Suprapubic skin (tissue), 4 donors: ENCODE results near the gene BIRC3. TPM values are rescaled to one million over a fixed set of nuclear protein-coding genes. Genes with fewer than 3 reads are reported as not detected.

Source experiments
- DNase-seq, 2 donors: peaks; one replicate each; pipeline ENCODE4 v3.0.0-alpha.2; 2019; ENCODE audit warnings: low spot score in 2 of 2
- H3K27ac ChIP-seq: fragments of 200-600 bp; sonication (generic); one replicate; pipeline ENCODE4 v1.5.1; 2019
- H3K27me3 ChIP-seq: fragments of 200-600 bp; sonication (generic); one replicate; pipeline ENCODE4 v1.5.1; 2019
- H3K36me3 ChIP-seq: fragments of 200-600 bp; sonication (generic); one replicate; pipeline ENCODE4 v1.5.1; 2019
- H3K4me1 ChIP-seq: fragments of 200-600 bp; sonication (generic); one replicate; pipeline ENCODE4 v1.5.1; 2019
- H3K4me3 ChIP-seq: fragments of 200-600 bp; sonication (generic); one replicate; pipeline ENCODE4 v1.5.1; 2019; ENCODE audit warnings: mild to moderate bottlenecking
- H3K9me3 ChIP-seq: fragments of 200-600 bp; sonication (generic); one replicate; pipeline ENCODE4 v1.5.1; 2019
- EP300 ChIP-seq: sonication (generic); formaldehyde crosslinking; IDR thresholded peaks from one replicate; pipeline ENCODE4 v1.6.1; 2017; ENCODE audit warnings: antibody characterized with exemption
- POLR2A ChIP-seq, 2 donors: fragments of 450-650 bp; IDR thresholded peaks; one replicate each; pipeline ENCODE4 v1.6.1; 2017; ENCODE audit warnings: antibody characterized with exemption in 2 of 2, mild to moderate bottlenecking in 2 of 2, moderate library complexity in 2 of 2
- POLR2AphosphoS5 ChIP-seq, 3 donors: sonication (generic); formaldehyde crosslinking; IDR thresholded peaks; one replicate each; pipeline ENCODE4 v1.6.1; 2017; ENCODE audit warnings: antibody characterized with exemption in 3 of 3
- WGBS: methylation state at CpG from one replicate; pipeline ENCODE4 v1.1.5; 2018; 5-methylcytosine and 5-hydroxymethylcytosine counted together
- total RNA-seq, 4 donors: library from RNA; depleted of rRNA; stranded (reverse); fragments of >200 nt; gene quantifications; one replicate each; pipeline ENCODE4 v1.1.0, GENCODE V29; 2016
- TF ChIP-seq, protein P1 (sequence below), 2 donors: fragments of 200-600 bp in 1 of 2; fragments of 450-650 bp in 1 of 2; sonication (generic) in 1 of 2; IDR thresholded peaks; one replicate each; pipeline ENCODE4 v1.5.1; 2016 to 2019; ENCODE audit warnings: antibody characterized with exemption in 2 of 2, mild to moderate bottlenecking in 1 of 2, moderate library complexity in 1 of 2

BIRC3 gene
- total RNA-seq, 4 donors from 2014 or later = 4.0 to 18.2 (median 10.7) TPM

DNA sequence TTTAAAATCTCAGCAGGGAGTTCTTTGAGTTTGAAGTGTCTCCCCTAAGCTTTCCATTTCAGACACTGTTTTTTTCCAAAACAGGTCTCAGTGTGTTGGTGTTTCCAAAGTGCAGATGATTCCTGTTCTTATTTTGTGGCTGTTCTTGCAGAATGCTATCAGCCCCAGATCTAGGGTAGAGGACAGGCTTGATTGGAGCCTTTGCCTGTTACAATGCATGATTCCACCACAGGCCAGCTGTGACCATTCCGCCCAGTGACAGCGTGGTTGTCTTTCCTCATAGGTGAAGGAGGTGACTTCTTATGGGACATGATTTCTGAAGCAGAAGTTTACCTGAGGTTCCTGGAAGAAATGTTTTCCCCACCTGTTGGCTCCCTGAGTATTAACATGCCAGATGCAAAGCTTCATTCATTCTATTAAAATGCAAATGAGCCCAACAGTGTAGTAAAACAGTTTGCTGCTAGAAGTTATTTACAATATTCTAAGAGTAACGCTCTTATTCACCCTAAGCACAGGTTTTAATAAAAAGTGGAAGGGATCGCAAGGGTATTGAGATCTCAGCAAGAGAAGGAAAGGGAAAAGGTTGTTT, 36.9 kb upstream of the BIRC3 start:
- H3K27ac ChIP-seq = peak overlapping the region; percentile 63
- no peaks in the 10 kb centered on the region for H3K36me3 ChIP-seq
- TF ChIP-seq EP300 (no peak), POLR2A (IDR thresholded peaks at IDR 0.05) (no peak), POLR2AphosphoS5 (IDR thresholded peaks at IDR 0.05) (no peak)
- TF ChIP-seq, protein P1, sequence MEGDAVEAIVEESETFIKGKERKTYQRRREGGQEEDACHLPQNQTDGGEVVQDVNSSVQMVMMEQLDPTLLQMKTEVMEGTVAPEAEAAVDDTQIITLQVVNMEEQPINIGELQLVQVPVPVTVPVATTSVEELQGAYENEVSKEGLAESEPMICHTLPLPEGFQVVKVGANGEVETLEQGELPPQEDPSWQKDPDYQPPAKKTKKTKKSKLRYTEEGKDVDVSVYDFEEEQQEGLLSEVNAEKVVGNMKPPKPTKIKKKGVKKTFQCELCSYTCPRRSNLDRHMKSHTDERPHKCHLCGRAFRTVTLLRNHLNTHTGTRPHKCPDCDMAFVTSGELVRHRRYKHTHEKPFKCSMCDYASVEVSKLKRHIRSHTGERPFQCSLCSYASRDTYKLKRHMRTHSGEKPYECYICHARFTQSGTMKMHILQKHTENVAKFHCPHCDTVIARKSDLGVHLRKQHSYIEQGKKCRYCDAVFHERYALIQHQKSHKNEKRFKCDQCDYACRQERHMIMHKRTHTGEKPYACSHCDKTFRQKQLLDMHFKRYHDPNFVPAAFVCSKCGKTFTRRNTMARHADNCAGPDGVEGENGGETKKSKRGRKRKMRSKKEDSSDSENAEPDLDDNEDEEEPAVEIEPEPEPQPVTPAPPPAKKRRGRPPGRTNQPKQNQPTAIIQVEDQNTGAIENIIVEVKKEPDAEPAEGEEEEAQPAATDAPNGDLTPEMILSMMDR (IDR thresholded peaks at IDR 0.05) = no peak
- WGBS = 78% methylated on average over 4 of the region's 4 CpGs
- H3K4me1 ChIP-seq = peaks cover 36% of the 10 kb centered on the region
- no peak overlapping the region for H3K4me3 ChIP-seq
- no peaks in the 10 kb centered on the region for H3K27me3 ChIP-seq
- H3K9me3 ChIP-seq = no peaks in the 10 kb centered on the region
- DNase-seq = no peak

DNA sequence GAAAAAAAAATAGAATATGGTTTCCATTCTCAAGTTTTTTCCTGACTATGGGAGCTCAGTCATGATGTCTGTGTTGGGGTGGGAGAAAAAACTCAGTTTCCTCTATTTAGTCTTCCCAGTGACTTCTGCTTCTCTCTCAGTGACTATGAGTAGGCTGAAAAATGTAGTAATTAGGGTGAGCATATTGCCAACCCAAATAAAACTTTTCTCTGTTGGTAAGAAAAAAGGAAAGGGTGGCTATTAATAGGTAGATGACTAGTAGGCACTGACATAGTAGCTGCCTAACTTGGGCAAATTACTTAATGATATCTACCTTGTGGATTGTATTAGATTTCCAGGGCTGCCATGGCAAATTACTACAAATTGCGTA, 34.2 kb upstream of the BIRC3 start:
- TF ChIP-seq POLR2AphosphoS5 (IDR thresholded peaks at IDR 0.05) = no peak
- TF ChIP-seq POLR2A (IDR thresholded peaks at IDR 0.05) = no peak
- TF ChIP-seq EP300 = no peak
- no peak for DNase-seq
- H3K36me3 ChIP-seq = no peaks in the 10 kb centered on the region
- no peak overlapping the region for H3K4me3 ChIP-seq
- no peaks in the 10 kb centered on the region for H3K27me3 ChIP-seq
- no peak overlapping the region for H3K27ac ChIP-seq
- H3K9me3 ChIP-seq = no peaks in the 10 kb centered on the region
- H3K4me1 ChIP-seq = peaks cover 26% of the 10 kb centered on the region
- 96% methylated on average over 1 of the region's 1 CpG for WGBS

DNA sequence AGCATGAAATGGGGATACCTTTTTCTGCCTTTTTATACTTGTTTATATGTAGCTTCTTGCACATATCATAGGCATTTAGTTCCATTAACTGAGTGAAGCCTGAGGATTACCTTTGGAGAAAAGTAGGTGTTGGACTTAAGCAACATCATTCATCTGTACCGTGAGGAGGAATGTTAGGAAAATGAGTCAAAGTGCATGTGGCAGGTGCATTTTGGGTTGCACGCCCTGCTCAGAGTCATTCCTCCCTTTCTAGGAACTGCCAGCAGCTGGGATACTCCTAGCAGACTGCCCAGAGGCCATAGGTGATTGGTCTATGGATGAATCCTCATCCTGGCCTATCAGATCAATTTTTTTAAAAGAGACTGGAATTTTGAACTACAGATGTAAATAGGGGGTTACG, 33.3 kb upstream of the BIRC3 start:
- Histone ChIP-seq H3K36me3 (no peaks in the 10 kb centered on the region), H3K27me3 (no peaks in the 10 kb centered on the region), H3K27ac (no peak overlapping the region), H3K4me1 (peaks cover 26% of the 10 kb centered on the region), H3K4me3 (no peak overlapping the region), H3K9me3 (no peaks in the 10 kb centered on the region)
- DNase-seq = no peak
- TF ChIP-seq POLR2AphosphoS5 (IDR thresholded peaks at IDR 0.05) (no peak), POLR2A (IDR thresholded peaks at IDR 0.05) (no peak), EP300 (no peak)
- TF ChIP-seq, protein P1 (IDR thresholded peaks at IDR 0.05) = no peak
- 86% methylated on average over 3 of the region's 3 CpGs for WGBS

DNA sequence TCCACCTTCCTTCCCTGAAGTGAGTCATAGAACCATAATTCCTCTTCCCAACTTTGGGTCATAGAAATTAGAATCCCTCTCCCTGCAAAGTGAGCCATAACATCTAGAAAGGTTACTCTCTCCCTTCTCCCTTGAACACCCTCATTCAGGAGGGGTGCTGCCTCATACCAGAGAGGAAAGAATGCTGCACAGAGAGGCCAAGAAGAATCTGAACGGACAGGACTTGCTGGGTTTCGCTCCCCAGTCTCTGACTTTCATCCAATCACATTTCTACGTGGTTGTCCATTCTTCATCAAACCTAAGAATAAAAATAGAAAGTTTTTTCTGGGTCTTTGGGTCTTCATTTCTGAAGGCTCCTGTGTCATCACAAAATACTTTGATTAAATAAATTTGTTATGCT, 31.0 kb upstream of the BIRC3 start:
- DNase-seq = no peak
- Histone ChIP-seq H3K27ac (no peak overlapping the region), H3K4me1 (peaks cover 9% of the 10 kb centered on the region), H3K4me3 (no peak overlapping the region), H3K9me3 (no peaks in the 10 kb centered on the region), H3K27me3 (no peaks in the 10 kb centered on the region), H3K36me3 (no peaks in the 10 kb centered on the region)
- TF ChIP-seq POLR2A (IDR thresholded peaks at IDR 0.05) (no peak), POLR2AphosphoS5 (IDR thresholded peaks at IDR 0.05) (no peak), EP300 (no peak)
- TF ChIP-seq, protein P1 (IDR thresholded peaks at IDR 0.05) = no peak
- WGBS = 73% methylated on average over 3 of the region's 3 CpGs

DNA sequence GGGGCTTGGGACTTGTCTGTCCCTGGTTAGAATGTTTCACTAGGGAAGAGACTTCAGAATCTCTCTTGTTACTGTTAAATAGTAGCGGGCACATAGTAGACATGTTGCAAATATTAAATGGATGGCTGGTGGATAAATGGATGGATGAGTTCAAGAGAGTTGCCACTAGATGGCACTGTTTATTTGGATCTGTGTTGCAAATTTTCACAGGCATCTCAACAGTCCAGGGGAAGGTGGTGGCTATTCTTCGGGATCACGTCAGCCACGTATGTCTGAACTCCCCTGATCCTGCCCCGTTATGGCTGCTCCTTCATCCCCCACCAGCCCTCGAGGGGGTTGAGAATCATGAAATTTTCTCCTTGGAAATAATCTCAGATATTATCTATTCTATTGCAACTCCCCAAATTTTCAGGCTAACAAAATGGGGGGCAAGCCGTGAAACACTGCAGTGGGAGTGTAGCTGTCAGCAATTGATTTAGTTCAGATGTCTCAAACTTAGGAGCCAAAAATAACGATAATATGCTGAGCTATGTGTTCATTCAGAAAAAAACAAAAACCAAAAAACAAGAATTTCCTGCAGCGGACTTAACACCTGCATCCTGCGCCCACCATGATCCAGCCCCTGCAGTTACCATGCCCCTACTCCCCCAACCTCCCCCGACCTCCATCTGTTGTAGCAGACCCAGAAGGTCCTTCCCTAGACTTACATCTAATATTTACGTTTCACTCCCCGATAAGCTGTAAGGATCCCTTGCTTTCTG, 29.1 kb upstream of the BIRC3 start:
- H3K27ac ChIP-seq = no peak overlapping the region
- WGBS = 34% methylated on average over 13 of the region's 13 CpGs
- peak overlapping the region; percentile 23 for H3K4me3 ChIP-seq
- H3K27me3 ChIP-seq = no peaks in the 10 kb centered on the region
- H3K36me3 ChIP-seq = no peaks in the 10 kb centered on the region
- TF ChIP-seq, protein P1 (IDR thresholded peaks at IDR 0.05) = peak; percentile 59 to 72
- TF ChIP-seq POLR2AphosphoS5 (IDR thresholded peaks at IDR 0.05) (no peak), EP300 (no peak)
- H3K4me1 ChIP-seq = peaks cover 9% of the 10 kb centered on the region
- no peaks in the 10 kb centered on the region for H3K9me3 ChIP-seq
- DNase-seq = no peak
